ENCODE results near the gene ZNF334. TPM values are rescaled to one million over a fixed set of nuclear protein-coding genes. Genes with fewer than 3 reads are reported as not detected.

ZNF334 gene
- total and polyA plus RNA-seq, 2 of the 4 experiments (the other 2 are of a cell fraction), result 1.4 to 2.1 TPM

DNA sequence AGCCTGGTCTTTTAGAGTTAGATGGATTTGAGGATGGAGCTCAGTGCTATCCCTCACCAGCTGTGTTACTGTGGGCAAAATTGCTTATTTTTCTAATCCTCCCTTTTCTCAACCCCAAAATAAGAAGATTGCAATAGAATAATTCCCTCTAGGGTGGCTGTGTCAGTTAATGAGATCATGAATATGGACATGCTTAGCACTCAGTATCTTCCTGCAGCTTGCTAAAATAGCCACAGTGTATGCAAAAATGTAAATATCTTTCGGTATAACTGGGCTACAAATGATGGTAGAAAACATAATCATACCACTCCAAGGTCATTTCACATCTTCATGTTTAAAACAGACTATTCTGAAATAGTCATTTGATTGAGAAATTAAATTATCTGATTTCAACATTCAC is 35.7 kb downstream of the ZNF334 start:
- in situ Hi-C loops (cut with MboI; ENCODE audit: low sequenced_read_pairs), result no loop called here
- no CpG with 5 or more reads among the region's 1 CpG for WGBS, 2 experiments (ENCODE audit: extremely low coverage in 2 of 2, insufficient read length in 1 of 2)

More for the DNA sequence above, 35.7 kb downstream of the ZNF334 start:
- CTCF ChIA-PET, result no interaction called here
- TF ChIP-seq FOS (IDR thresholded peaks at IDR 0.05; ENCODE audit: low read depth, low read length), result no peak
- no peak for TF ChIP-seq CHD1 (IDR thresholded peaks at IDR 0.05; ENCODE audit: low read depth, low read length)
- TF ChIP-seq POLR2A (IDR thresholded peaks at IDR 0.05; ENCODE audit: low read depth, low read length), result no peak
- TF ChIP-seq RFX5 (IDR thresholded peaks at IDR 0.05; ENCODE audit: low read depth, low read length), result no peak
- no peak for TF ChIP-seq MAZ (IDR thresholded peaks at IDR 0.05; ENCODE audit: borderline replicate concordance, low read depth, low read length)
- TF ChIP-seq, protein P1, sequence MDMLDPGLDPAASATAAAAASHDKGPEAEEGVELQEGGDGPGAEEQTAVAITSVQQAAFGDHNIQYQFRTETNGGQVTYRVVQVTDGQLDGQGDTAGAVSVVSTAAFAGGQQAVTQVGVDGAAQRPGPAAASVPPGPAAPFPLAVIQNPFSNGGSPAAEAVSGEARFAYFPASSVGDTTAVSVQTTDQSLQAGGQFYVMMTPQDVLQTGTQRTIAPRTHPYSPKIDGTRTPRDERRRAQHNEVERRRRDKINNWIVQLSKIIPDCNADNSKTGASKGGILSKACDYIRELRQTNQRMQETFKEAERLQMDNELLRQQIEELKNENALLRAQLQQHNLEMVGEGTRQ (IDR thresholded peaks at IDR 0.05; ENCODE audit: low read depth, low read length), result no peak
- TF ChIP-seq SMC3 (IDR thresholded peaks at IDR 0.05; ENCODE audit: low read depth, low read length), result no peak
- TF ChIP-seq, protein P2, sequence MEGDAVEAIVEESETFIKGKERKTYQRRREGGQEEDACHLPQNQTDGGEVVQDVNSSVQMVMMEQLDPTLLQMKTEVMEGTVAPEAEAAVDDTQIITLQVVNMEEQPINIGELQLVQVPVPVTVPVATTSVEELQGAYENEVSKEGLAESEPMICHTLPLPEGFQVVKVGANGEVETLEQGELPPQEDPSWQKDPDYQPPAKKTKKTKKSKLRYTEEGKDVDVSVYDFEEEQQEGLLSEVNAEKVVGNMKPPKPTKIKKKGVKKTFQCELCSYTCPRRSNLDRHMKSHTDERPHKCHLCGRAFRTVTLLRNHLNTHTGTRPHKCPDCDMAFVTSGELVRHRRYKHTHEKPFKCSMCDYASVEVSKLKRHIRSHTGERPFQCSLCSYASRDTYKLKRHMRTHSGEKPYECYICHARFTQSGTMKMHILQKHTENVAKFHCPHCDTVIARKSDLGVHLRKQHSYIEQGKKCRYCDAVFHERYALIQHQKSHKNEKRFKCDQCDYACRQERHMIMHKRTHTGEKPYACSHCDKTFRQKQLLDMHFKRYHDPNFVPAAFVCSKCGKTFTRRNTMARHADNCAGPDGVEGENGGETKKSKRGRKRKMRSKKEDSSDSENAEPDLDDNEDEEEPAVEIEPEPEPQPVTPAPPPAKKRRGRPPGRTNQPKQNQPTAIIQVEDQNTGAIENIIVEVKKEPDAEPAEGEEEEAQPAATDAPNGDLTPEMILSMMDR (conservative IDR thresholded peaks at IDR 0.05; ENCODE audit: low read depth, low read length), result no peak
- intact Hi-C loops (cut with micrococcal nuclease) (no loop called here), dilution Hi-C loops (cut with HindIII; ENCODE audit: low sequenced_read_pairs, unreplicated experiment) (no loop called here)
- no peak overlapping the region for H2BK20ac ChIP-seq (ENCODE audit: low read depth, low read length)
- H3K36me3 ChIP-seq (ENCODE audit: control insufficient read depth, insufficient read depth, low read length), result no peaks in the 10 kb centered on the region
- POLR2A ChIA-PET (ENCODE audit: unreplicated experiment), result no interaction called here
- H4K8ac ChIP-seq (ENCODE audit: low read depth in 2 of 2, low read length in 2 of 2), result no peak overlapping the region
- H3K9me3 ChIP-seq (ENCODE audit: control insufficient read depth, insufficient read depth, low read length), result no peaks in the 10 kb centered on the region
- no peak overlapping the region for H2BK15ac ChIP-seq (ENCODE audit: low read depth, low read length)
- no peak overlapping the region for H2AK5ac ChIP-seq (ENCODE audit: low read depth, low read length)
- BruUV-seq (replicated peaks), result no TSS peak
- H3K4me1 ChIP-seq (ENCODE audit: control insufficient read depth, insufficient read depth, low read length), result no peaks in the 10 kb centered on the region
- no peak overlapping the region for H3K9ac ChIP-seq (ENCODE audit: low read depth, low read length)
- DNase-seq, result no peak
- H4K91ac ChIP-seq (ENCODE audit: insufficient read depth, low read depth, low read length), result no peak overlapping the region
- H3K9me1 ChIP-seq (ENCODE audit: insufficient read depth, low read length), result no peaks in the 10 kb centered on the region
- H3K4me3 ChIP-seq (ENCODE audit: insufficient read depth, low read depth, low read length), result no peak overlapping the region
- no peak overlapping the region for H3K14ac ChIP-seq (replicated peaks; ENCODE audit: low read depth, low read length)
- H2BK5ac ChIP-seq (ENCODE audit: low read depth, low read length, poor library complexity, severe bottlenecking), result no peak overlapping the region
- H2BK120ac ChIP-seq (ENCODE audit: low read depth, low read length), result no peak overlapping the region
- no peaks in the 10 kb centered on the region for H4K20me1 ChIP-seq (ENCODE audit: insufficient read depth, low read length)
- no peak overlapping the region for H3K4me2 ChIP-seq (ENCODE audit: low read depth, low read length)
- no peaks in the 10 kb centered on the region for H3K79me1 ChIP-seq (ENCODE audit: low read depth in 1 of 2, low read length in 2 of 2)
- H3K4ac ChIP-seq (ENCODE audit: low read depth, low read length), result no peak overlapping the region
- no peak overlapping the region for H3K27ac ChIP-seq (ENCODE audit: insufficient read depth, low read length)
- ATAC-seq (ENCODE audit: low read depth), result no peak
- no peak overlapping the region for H2AK9ac ChIP-seq (replicated peaks; ENCODE audit: low read depth, low read length, poor library complexity)
- H4K5ac ChIP-seq (ENCODE audit: low read depth, low read length), result no peak overlapping the region
- peaks cover under 1% of the 10 kb centered on the region for H3K27me3 ChIP-seq (ENCODE audit: control insufficient read depth, insufficient read depth, low read length)
- no peak overlapping the region for H3K56ac ChIP-seq (ENCODE audit: extremely low read depth, insufficient read depth, low read length)
- H3K23ac ChIP-seq (ENCODE audit: low read depth, low read length), result no peak overlapping the region
- no peak overlapping the region for H2AFZ ChIP-seq (replicated peaks; ENCODE audit: low read length, poor library complexity)
- no peak overlapping the region for H3K18ac ChIP-seq (ENCODE audit: low read depth, low read length)
